Activated CD8-positive, alpha-beta T cell treated with anti-CD3 and anti-CD28 coated beads for 36 hours (primary cell): ENCODE measurements around the gene DNMBP. TPM values are rescaled to one million over a fixed set of nuclear protein-coding genes. Genes with fewer than 3 reads are reported as not detected.
"Not testable (repeated sequence)": the region's sequence is repeated elsewhere in the genome, so short reads cannot be mapped to it uniquely, and the experiment has no call there.

Experiments
- ATAC-seq: fragments of 200-7000 bp; cut with Tn5 transposase; one replicate; pipeline ENCODE4 v1.10.0; 2021; ENCODE audit warnings: mild to moderate bottlenecking, moderate library complexity
- CTCF ChIA-PET: fragments of 350-600 bp; sonication (Branson Sonifier 250); formaldehyde crosslinking; loops from one replicate; lab custom pipeline; 2021; ENCODE audit warnings: antibody characterized with exemption; lab: Charles Lee
- POLR2A ChIA-PET: fragments of 350-600 bp; sonication (Branson Sonifier 250); formaldehyde crosslinking; loops from one replicate; lab custom pipeline; 2021; ENCODE audit warnings: antibody characterized with exemption; lab: Charles Lee
- DNase-seq: peaks from one replicate; pipeline ENCODE4 v3.0.0-alpha.2; 2020
- H3K27ac Mint-ChIP-seq: one replicate; pipeline ENCODE4 v1.8.0; 2021; ENCODE audit warnings: mild to moderate bottlenecking, mixed read lengths
- H3K27me3 Mint-ChIP-seq: one replicate; pipeline ENCODE4 v1.8.0; 2021; ENCODE audit warnings: mixed read lengths
- H3K36me3 Mint-ChIP-seq: one replicate; pipeline ENCODE4 v1.8.0; 2021; ENCODE audit warnings: low read depth, mixed read lengths
- H3K4me1 Mint-ChIP-seq: one replicate; pipeline ENCODE4 v1.8.0; 2021; ENCODE audit warnings: low read depth, mixed read lengths
- H3K4me3 Mint-ChIP-seq: one replicate; pipeline ENCODE4 v1.8.0; 2021; ENCODE audit warnings: mild to moderate bottlenecking, moderate library complexity, mixed read lengths
- H3K9me3 Mint-ChIP-seq: one replicate; pipeline ENCODE4 v1.8.0; 2021; ENCODE audit warnings: mixed read lengths
- intact Hi-C: fragments of 100-400 bp; cut with micrococcal nuclease; formaldehyde crosslinking; loops from one replicate; pipeline ENCODE4 v1.10.0; 2022
- total RNA-seq, 2 experiments: library from RNA; stranded (reverse); gene quantifications; one replicate each; pipeline ENCODE4 v1.2.3, GENCODE V29; 2021
- TF ChIP-seq, protein P1 (sequence below): fragments of 200-600 bp; IDR thresholded peaks from one replicate; pipeline ENCODE4 v1.8.0; 2022; ENCODE audit warnings: antibody characterized with exemption, mild to moderate bottlenecking

DNMBP gene
- total RNA-seq, 2 experiments from 2014 or later: 2.6 to 2.9 TPM

DNA sequence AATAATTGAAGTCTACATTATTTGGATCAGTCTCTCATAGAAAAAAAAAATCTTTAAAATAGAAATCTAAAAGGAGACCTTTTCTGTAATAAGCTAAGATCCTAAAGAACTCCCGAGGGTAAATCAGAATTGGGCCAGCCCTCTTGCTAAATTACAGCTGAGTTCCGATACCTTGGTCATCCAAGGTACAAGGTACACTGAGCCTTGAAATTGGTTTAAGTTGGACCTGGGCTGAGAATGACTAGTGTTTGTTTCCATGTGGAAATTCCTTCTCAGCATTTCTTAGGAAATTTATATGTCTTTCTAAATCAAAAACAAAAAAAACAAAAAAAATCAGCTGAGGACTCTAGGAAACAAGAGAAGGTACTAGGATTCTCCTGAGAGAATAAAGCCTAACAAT is 64.9 kb downstream of the DNMBP start:
- intact Hi-C loops: no loop called here
- POLR2A ChIA-PET: no interaction called here
- CTCF ChIA-PET: interaction anchor here (1.4 to 1.7 kb wide), 2 partner anchors 11 to 98 kb away, joined by 3 to 6 read pairs; no protein-coding TSS in a partner anchor
- Mint-ChIP-seq H3K9me3 (no peaks in the 10 kb centered on the region), H3K36me3 (peaks cover 6% of the 10 kb centered on the region), H3K27ac (no peak overlapping the region), H3K4me1 (no peaks in the 10 kb centered on the region), H3K4me3 (no peak overlapping the region), H3K27me3 (no peaks in the 10 kb centered on the region)
- DNase-seq (no peak), ATAC-seq (no peak)
- TF ChIP-seq, protein P1, sequence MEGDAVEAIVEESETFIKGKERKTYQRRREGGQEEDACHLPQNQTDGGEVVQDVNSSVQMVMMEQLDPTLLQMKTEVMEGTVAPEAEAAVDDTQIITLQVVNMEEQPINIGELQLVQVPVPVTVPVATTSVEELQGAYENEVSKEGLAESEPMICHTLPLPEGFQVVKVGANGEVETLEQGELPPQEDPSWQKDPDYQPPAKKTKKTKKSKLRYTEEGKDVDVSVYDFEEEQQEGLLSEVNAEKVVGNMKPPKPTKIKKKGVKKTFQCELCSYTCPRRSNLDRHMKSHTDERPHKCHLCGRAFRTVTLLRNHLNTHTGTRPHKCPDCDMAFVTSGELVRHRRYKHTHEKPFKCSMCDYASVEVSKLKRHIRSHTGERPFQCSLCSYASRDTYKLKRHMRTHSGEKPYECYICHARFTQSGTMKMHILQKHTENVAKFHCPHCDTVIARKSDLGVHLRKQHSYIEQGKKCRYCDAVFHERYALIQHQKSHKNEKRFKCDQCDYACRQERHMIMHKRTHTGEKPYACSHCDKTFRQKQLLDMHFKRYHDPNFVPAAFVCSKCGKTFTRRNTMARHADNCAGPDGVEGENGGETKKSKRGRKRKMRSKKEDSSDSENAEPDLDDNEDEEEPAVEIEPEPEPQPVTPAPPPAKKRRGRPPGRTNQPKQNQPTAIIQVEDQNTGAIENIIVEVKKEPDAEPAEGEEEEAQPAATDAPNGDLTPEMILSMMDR: no peak

- ATAC-seq (no peak), DNase-seq (no peak)
- no peaks in the 10 kb centered on the region for H3K9me3 Mint-ChIP-seq
- no peaks in the 10 kb centered on the region for H3K27me3 Mint-ChIP-seq
- intact Hi-C loops: no loop called here
- no peaks in the 10 kb centered on the region for H3K4me1 Mint-ChIP-seq
- no peak overlapping the region for H3K27ac Mint-ChIP-seq
- H3K4me3 Mint-ChIP-seq: no peak overlapping the region
- ChIA-PET POLR2A (no interaction called here), CTCF (interaction anchor here (1.1 to 1.4 kb wide), 2 partner anchors 12 to 98 kb away, joined by 3 to 4 read pairs; no protein-coding TSS in a partner anchor)
- TF ChIP-seq, protein P1: no peak
- H3K36me3 Mint-ChIP-seq: peaks cover 6% of the 10 kb centered on the region
Measured at GRCh38 chr10:99943908-99944307, 65.8 kb downstream of the DNMBP start.

DNA sequence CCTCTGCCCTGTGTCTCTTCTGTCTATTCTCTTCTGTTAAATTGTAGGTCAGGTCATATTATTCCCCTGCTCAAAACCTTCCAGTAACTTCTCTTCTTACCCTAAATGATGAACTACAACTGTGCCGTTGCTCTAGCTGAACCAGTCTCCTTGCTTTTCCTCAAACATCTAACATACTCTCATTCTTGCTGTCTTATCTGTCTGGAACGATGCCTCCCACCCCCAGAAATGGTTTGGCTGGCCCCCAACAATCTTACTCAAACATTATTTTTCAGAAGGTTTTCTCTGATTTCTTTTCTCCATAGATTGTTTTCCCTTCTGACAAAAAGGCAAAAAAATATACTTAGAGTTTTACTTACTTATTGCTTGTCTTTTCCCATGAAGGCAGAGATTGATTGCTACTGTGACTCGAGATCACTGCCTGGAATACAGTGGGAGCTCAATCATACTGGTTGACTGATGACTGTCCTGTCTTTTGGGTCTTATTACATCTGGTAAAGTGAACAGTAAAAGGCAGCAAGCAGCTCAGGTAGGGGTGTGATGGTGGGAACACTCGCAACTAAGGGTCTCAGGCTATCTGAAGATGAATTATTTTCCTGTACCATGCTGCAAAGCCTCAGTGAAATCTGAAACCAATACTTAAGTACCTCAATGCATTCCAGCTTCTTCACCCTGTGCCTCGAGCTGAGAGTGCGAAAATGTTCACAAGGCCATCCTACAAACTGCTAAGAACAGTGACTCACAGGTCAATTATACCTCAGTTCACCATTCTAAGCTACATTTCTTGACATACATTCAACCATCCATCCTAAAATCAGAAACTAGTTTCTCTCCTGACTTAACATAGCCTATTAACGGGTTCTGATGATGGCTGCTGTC is 67.6 kb downstream of the DNMBP start:
- POLR2A ChIA-PET: no interaction called here
- intact Hi-C loops: no loop called here
- Mint-ChIP-seq H3K27ac (no peak overlapping the region), H3K36me3 (peaks cover 6% of the 10 kb centered on the region), H3K27me3 (no peaks in the 10 kb centered on the region), H3K4me1 (no peaks in the 10 kb centered on the region), H3K4me3 (no peak overlapping the region), H3K9me3 (no peaks in the 10 kb centered on the region)
- ATAC-seq: no peak
- DNase-seq: no peak
- CTCF ChIA-PET: interaction anchor here (1.3 kb wide), 1 partner anchor 97 kb away, joined by 4 read pairs; no protein-coding TSS in a partner anchor
- TF ChIP-seq, protein P1: no peak

DNA sequence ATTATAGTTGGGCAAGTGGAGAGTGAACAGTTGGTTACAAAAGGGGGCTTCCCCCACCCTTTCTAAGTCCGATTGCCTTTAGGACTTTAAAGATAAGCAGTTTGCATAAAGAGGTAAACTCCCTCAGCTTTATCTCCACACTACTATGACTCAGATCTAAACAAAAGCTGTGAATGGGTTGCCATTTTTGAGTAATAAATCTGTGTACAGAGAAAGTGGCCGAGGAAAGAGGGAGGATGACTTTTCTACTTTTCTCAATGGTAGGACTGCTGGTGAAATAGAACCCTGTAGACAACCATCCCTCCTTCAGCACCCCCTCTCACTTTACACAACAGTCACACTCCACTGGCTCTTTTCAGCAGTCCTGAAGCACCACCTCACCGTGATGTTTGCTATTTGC is 71.2 kb downstream of the DNMBP start:
- ATAC-seq (peak; percentile 39), DNase-seq (no peak)
- Mint-ChIP-seq H3K4me3 (no peak overlapping the region), H3K9me3 (no peaks in the 10 kb centered on the region), H3K27ac (no peak overlapping the region), H3K27me3 (no peaks in the 10 kb centered on the region), H3K4me1 (no peaks in the 10 kb centered on the region), H3K36me3 (peaks cover 4% of the 10 kb centered on the region)
- ChIA-PET POLR2A (no interaction called here), CTCF (no interaction called here)
- intact Hi-C loops: no loop called here
- TF ChIP-seq, protein P1: no peak

DNA sequence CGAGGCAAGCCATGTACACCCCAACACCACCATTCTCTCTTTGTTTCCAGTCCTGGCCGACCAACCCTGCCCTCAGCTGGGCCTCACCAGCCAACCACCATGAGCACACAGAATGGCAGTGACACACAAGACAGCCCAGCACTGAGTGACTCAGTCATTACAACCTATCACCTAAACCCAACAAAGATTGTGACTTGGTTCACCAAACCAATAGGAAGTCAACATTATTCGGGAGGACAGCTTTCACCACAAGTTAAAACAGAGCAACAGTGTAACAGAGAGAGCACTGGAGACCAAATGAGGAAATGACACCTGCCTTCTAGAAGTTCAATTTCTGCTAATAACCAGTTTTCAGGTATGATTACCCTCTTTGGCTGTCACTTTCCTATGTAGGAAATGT is 72.1 kb downstream of the DNMBP start:
- ATAC-seq (peak; percentile 79), DNase-seq (peak; percentile 7)
- Mint-ChIP-seq H3K27ac (no peak overlapping the region), H3K36me3 (peaks cover 4% of the 10 kb centered on the region), H3K4me3 (no peak overlapping the region), H3K4me1 (no peaks in the 10 kb centered on the region), H3K9me3 (no peaks in the 10 kb centered on the region), H3K27me3 (no peaks in the 10 kb centered on the region)
- POLR2A ChIA-PET: no interaction called here
- CTCF ChIA-PET: interaction anchor here (0.8 to 1.3 kb wide), 2 partner anchors 72 to 92 kb away, joined by 3 to 6 read pairs; partner anchors contain the start of gene DNMBP
- intact Hi-C loops: no loop called here
- TF ChIP-seq, protein P1: no peak

DNA sequence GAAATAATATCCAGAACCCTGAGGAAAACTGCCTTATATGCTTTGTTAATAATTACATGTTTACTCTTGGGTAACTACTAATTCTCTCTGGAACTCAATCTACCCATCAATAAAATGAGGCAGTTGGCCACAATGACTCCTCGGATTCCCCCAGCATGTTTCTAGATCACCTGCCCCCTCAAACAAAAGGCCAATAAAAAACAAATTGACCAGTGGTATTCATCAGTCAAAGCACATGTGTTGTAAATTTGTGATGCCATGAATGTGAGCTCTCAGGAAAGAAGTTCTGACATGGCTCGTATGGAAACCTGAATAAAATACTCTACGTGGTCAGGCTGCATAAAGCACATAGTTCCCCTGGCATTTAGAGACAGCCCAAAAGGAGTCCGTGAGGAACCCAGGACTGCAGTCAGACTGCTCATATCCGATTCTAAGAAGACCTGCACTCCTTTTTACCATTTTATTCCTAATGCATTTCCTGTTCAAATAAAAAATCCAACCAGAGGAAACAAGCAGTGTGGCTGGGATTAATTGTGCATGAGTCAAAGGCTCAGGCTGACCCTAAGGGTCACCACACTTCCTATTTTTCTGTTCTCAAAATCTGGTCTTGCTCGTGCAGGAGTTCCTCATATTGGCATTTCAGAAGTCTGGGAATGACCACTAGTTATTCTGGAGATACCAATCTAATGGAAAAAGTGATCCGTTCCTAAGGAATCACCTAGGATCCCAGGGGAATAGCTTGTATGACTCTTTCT is 77.4 kb downstream of the DNMBP start:
- POLR2A ChIA-PET, DNase-seq, H3K4me3 Mint-ChIP-seq, CTCF ChIA-PET, ATAC-seq, H3K27me3 Mint-ChIP-seq, H3K36me3 Mint-ChIP-seq, intact Hi-C loops, H3K9me3 Mint-ChIP-seq, H3K27ac Mint-ChIP-seq: not testable (repeated sequence)
- H3K4me1 Mint-ChIP-seq: peaks cover 23% of the 10 kb centered on the region
